HCT116 (cell line): ENCODE data around the gene KCNJ18. TPM values are rescaled to one million over a fixed set of nuclear protein-coding genes. Genes with fewer than 3 reads are reported as not detected.
"Not testable (repeated sequence)": the region's sequence is repeated elsewhere in the genome, so short reads cannot be mapped to it uniquely, and the experiment has no call there.

Experiments used
- ATAC-seq: fragments of 200-7000 bp; cut with Tn5 transposase; 2 replicates; pipeline ENCODE4 v1.9.1; 2020; ENCODE audit warnings: mild to moderate bottlenecking, moderate library complexity
- BruUV-seq: library from RNA; stranded (reverse); fragments of 400-500 nt; replicated peaks from 2 replicates; lab custom pipeline; 2021; lab: Mats Ljungman, UMichigan
- CTCF ChIA-PET: fragments of 300-600 bp; sonication (Branson Sonifier 250); formaldehyde crosslinking; loops from one replicate; lab custom pipeline; 2021; ENCODE audit warnings: antibody characterized with exemption; lab: Charles Lee
- POLR2A ChIA-PET: fragments of 300-600, 350-600 bp; sonication (Branson Sonifier 250); formaldehyde crosslinking; loops from one replicate; lab custom pipeline; 2021; ENCODE audit warnings: antibody characterized with exemption; lab: Charles Lee
- RAD21 ChIA-PET, 2 experiments: fragments of 300-600 bp; sonication (Branson Sonifier 250); formaldehyde crosslinking; loops; one replicate each; lab custom pipeline; 2023; ENCODE audit warnings: low total read pairs in 2 of 2; ENCODE audit not compliant: uncharacterized antibody in 2 of 2, unreplicated experiment in 2 of 2, low non-redundant PET in 1 of 2; lab: Charles Lee
- DNase-seq: peaks from one replicate; pipeline ENCODE4 v3.0.0-alpha.2; 2010; ENCODE audit warnings: low read depth, low spot score
- H2AFZ ChIP-seq: fragments of 200-600 bp; shearing (Covaris generic), sonication (generic); 2 replicates; pipeline ENCODE4 v1.6.1; 2017; ENCODE audit warnings: low read depth, mixed run types, mixed read lengths, antibody characterized with exemption, low read length; ENCODE audit not compliant: poor library complexity, severe bottlenecking
- H3K27ac ChIP-seq: 2 replicates; pipeline ENCODE4 v1.5.1; 2012; ENCODE audit warnings: low read depth, low read length
- H3K27me3 ChIP-seq: fragments of 200-600 bp; sonication (generic); 2 replicates; pipeline ENCODE4 v1.6.1; 2016; ENCODE audit warnings: mixed run types, low read length, mixed read lengths; ENCODE audit not compliant: insufficient read depth
- H3K36me3 ChIP-seq, 2 experiments: fragments of 200-500 bp in 1 of 2; fragments of 200-600 bp in 1 of 2; sonication (Bioruptor generic) in 1 of 2; sonication (generic) in 1 of 2; 2 replicates each; pipeline versions ENCODE4 v1.5.1 to v1.6.1; 2014 to 2016; ENCODE audit warnings: low read length in 2 of 2, inconsistent platforms in 1 of 2, mixed read lengths in 1 of 2, mixed run types in 1 of 2; ENCODE audit not compliant: insufficient read depth in 2 of 2, control insufficient read depth in 1 of 2
- H3K4me1 ChIP-seq, 2 experiments: fragments of 200-600 bp in 1 of 2; sonication (generic) in 1 of 2; 2 replicates each; pipeline versions ENCODE4 v1.5.1 to v1.6.1; 2012 to 2017; ENCODE audit warnings: low read length in 2 of 2, inconsistent platforms in 1 of 2, mild to moderate bottlenecking in 1 of 2, mixed read lengths in 1 of 2, mixed run types in 1 of 2, moderate library complexity in 1 of 2; ENCODE audit not compliant: insufficient read depth in 2 of 2, control insufficient read depth in 1 of 2
- H3K4me2 ChIP-seq: fragments of 200-600 bp; sonication (generic); 2 replicates; pipeline ENCODE4 v1.6.1; 2017; ENCODE audit warnings: mixed run types, low read length, mixed read lengths
- H3K4me3 ChIP-seq, 2 experiments: fragments of 200-600 bp in 1 of 2; sonication (generic) in 1 of 2; replicated peaks in 1 of 2; 2 replicates each; pipeline ENCODE4 v1.5.1; 2011 to 2016; ENCODE audit warnings: low read length in 2 of 2, control low read depth in 1 of 2, low read depth in 1 of 2, mild to moderate bottlenecking in 1 of 2, mixed read lengths in 1 of 2, mixed run types in 1 of 2
- H3K79me2 ChIP-seq: fragments of 200-600 bp; sonication (generic); 2 replicates; pipeline ENCODE4 v1.6.1; 2017; ENCODE audit warnings: mild to moderate bottlenecking, mixed run types, low read length, moderate library complexity, mixed read lengths; ENCODE audit not compliant: insufficient read depth
- H3K9ac ChIP-seq: fragments of 200-600 bp; sonication (generic); 2 replicates; pipeline ENCODE4 v1.6.1; 2016; ENCODE audit warnings: low read length, mixed read lengths
- H3K9me2 ChIP-seq: fragments of 200-600 bp; sonication (generic), shearing (Covaris generic); 2 replicates; pipeline ENCODE4 v1.6.1; 2017; ENCODE audit warnings: mixed run types, mild to moderate bottlenecking, moderate library complexity; ENCODE audit not compliant: insufficient read depth
- H3K9me3 ChIP-seq, 2 experiments: fragments of 200-500 bp in 1 of 2; fragments of 200-600 bp in 1 of 2; sonication (Bioruptor generic) in 1 of 2; sonication (generic) in 1 of 2; 2 replicates each; pipeline ENCODE4 v1.6.1; 2014 to 2017; ENCODE audit warnings: low read length in 2 of 2, mixed read lengths in 2 of 2, inconsistent platforms in 1 of 2, low read depth in 1 of 2, mild to moderate bottlenecking in 1 of 2, mixed run types in 1 of 2, moderate library complexity in 1 of 2; ENCODE audit not compliant: control insufficient read depth in 1 of 2, insufficient read depth in 1 of 2
- H4K20me1 ChIP-seq: fragments of 200-600 bp; sonication (generic), shearing (Covaris generic); 2 replicates; pipeline ENCODE4 v1.6.1; 2017; ENCODE audit warnings: mixed run types, mild to moderate bottlenecking, moderate library complexity; ENCODE audit not compliant: insufficient read depth
- intact Hi-C: fragments of 100-400 bp; cut with micrococcal nuclease; formaldehyde crosslinking; loops from 2 replicates; pipeline ENCODE4 v1.10.0; 2022
- total RNA-seq: library from RNA; stranded (reverse); gene quantifications from one replicate; pipeline ENCODE4 v1.2.1, GENCODE V29; 2021; ENCODE audit not compliant: unreplicated experiment

Gene KCNJ18
- total RNA-seq, 1 experiment from 2014 or later = not detected

DNA sequence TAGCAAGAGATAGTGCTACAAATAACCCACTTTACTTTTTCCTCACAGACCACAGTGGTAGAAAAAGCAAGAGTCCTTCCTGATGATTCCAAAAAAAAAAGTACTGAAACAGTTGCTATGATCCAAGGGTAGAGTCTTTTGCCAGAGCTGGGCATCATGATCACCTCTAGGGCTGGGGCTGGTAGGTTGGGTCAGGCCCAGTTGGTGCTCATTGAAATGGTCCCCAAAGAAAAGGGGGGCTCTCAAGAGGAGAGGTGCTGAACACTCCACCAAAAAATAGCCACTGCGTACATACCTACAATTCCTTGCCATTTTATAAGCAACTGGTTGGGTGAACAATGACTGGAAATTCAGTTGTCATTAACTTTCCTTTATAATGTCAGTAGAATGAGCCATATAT is 30.9 kb upstream of the KCNJ18 start:
- intact Hi-C loops, H3K4me3 ChIP-seq, H3K27ac ChIP-seq, H3K9ac ChIP-seq, H3K36me3 ChIP-seq, BruUV-seq, H3K4me1 ChIP-seq, H3K9me2 ChIP-seq, H3K79me2 ChIP-seq, POLR2A ChIA-PET, H4K20me1 ChIP-seq, ATAC-seq, DNase-seq, H2AFZ ChIP-seq, H3K4me2 ChIP-seq, RAD21 ChIA-PET, H3K9me3 ChIP-seq, H3K27me3 ChIP-seq: not testable (repeated sequence)
- CTCF ChIA-PET = interaction anchor here (0.6 kb wide), 1 partner anchor 542 kb away, joined by 3 read pairs; no protein-coding TSS in a partner anchor

DNA sequence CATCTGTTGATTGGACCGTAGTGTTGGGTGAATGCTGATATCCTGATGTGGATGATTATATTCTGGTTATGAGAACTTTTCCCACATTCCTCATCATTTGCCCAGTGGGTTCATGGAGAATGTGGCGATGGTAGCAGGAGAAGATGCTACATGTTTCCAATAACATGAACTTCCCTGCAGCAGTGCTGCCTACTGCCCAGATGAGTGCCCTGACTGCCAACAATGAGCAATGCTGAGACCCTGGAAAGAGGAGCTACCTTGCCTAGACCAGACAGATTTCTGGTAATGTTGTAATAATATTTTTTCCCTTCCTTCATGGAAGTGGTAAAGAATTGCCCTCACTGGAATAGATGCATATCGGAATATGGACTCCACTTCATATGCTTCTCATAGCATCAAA is 29.2 kb upstream of the KCNJ18 start:
- H3K27ac ChIP-seq, H3K79me2 ChIP-seq, RAD21 ChIA-PET, H3K36me3 ChIP-seq, BruUV-seq, ATAC-seq, H3K9me3 ChIP-seq, H3K4me2 ChIP-seq, DNase-seq, H3K9ac ChIP-seq, H2AFZ ChIP-seq, H4K20me1 ChIP-seq, POLR2A ChIA-PET, H3K27me3 ChIP-seq, H3K4me1 ChIP-seq, H3K4me3 ChIP-seq, CTCF ChIA-PET, H3K9me2 ChIP-seq, intact Hi-C loops: not testable (repeated sequence)

DNA sequence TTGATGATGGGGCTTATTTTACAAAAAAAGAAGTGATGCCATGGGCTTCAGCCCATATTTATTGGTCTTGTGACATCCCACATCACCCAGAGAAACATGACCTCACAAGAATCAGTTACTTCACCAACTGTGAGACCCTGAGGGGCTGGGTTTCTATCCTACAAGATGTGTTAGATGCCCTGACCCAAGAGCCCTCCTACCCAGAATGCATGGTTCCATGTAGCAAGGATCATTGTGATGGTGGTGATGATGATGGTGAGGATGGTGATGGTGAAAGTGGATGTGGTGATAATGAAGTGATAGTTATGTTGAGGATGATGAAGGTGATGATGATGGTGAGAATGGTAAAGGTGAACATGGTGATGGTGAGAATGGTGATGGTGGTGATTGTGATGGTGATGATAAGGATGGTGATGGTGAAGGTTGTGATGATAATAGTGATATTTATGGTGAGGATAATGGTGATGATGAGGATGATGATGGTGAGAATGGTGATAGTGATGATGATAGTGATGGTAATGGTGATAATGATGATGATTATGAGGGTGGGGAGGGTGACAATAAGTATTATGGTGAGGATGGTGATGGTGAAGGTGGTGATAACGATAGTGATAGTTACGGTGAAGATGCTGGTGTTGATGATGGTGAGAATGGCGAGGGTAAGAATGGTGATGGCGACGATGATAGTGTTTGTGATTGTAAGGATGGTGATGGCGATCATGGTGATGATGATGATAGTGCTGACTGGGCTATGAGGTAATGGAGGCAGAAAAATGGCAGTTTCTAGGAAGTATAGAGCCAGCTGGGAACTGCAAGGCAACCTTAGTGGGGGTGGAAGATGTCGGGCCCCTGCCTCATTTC is 28.5 kb upstream of the KCNJ18 start:
- H4K20me1 ChIP-seq, H3K4me1 ChIP-seq, H3K27ac ChIP-seq, H3K27me3 ChIP-seq, H2AFZ ChIP-seq, DNase-seq, intact Hi-C loops, RAD21 ChIA-PET, H3K4me2 ChIP-seq, H3K36me3 ChIP-seq, H3K9ac ChIP-seq, BruUV-seq, ATAC-seq, H3K9me2 ChIP-seq, H3K4me3 ChIP-seq, POLR2A ChIA-PET, H3K79me2 ChIP-seq, CTCF ChIA-PET, H3K9me3 ChIP-seq: not testable (repeated sequence)

DNA sequence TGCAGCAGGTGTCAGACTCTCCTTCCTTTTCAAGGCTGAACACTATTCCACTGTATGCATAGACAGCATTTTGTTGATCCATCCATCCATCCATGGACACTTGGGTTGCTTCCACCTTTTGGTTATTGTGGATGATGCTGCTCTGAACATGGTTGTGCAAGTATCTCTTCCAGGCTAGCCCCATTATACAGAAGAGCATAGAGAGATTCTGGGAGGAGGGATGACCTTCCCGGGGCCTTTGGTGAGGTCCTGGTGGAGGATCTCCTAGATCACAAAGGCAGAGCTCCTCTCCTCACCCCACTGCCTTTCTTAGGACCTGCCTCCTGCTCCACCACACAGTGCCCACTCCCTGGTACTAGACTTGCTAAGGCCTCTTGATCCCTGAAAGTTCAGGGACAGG is 27.2 kb upstream of the KCNJ18 start:
- intact Hi-C loops = not testable (repeated sequence)

More for the DNA sequence above, 27.2 kb upstream of the KCNJ18 start:
- H3K4me2 ChIP-seq, H4K20me1 ChIP-seq, BruUV-seq, ATAC-seq, H3K9ac ChIP-seq, H3K9me2 ChIP-seq, H3K36me3 ChIP-seq, H3K27ac ChIP-seq, RAD21 ChIA-PET, POLR2A ChIA-PET, H3K4me3 ChIP-seq, H3K79me2 ChIP-seq, H3K27me3 ChIP-seq, CTCF ChIA-PET, H3K4me1 ChIP-seq, H3K9me3 ChIP-seq, DNase-seq, H2AFZ ChIP-seq: not testable (repeated sequence)
